ENCODE results near the gene GZF1.

Gene GZF1

GRCh38 chr20:23361476-23362391 is at the start of gene GZF1:
TSS of gene GZF1 (plus strand) at chr20:23362182. CDS start at chr20:23364384, 2,202 bp downstream.
- DNase-seq (ENCODE audit: low read depth in 1 of 2, low spot score in 1 of 2) = peak; percentile 94 to 98
- in situ Hi-C loops (cut with HindIII; ENCODE audit: low pct_unique_long_range_greater_than_20kb, low sequenced_read_pairs) = no loop called here
- no peak for TF ChIP-seq JUND (IDR thresholded peaks at IDR 0.05; ENCODE audit: low read depth)

GRCh38 chr20:23313271-23313670 is 48.7 kb upstream of the GZF1 start:
- in situ Hi-C loops (cut with HindIII; ENCODE audit: low pct_unique_long_range_greater_than_20kb, low sequenced_read_pairs) = no loop called here
- DNase-seq (ENCODE audit: low read depth in 1 of 2, low spot score in 1 of 2) = no peak
- TF ChIP-seq JUND (IDR thresholded peaks at IDR 0.05; ENCODE audit: low read depth) = no peak

GRCh38 chr20:23314699-23315098 is 47.3 kb upstream of the GZF1 start:
- in situ Hi-C loops (cut with HindIII; ENCODE audit: low pct_unique_long_range_greater_than_20kb, low sequenced_read_pairs) = no loop called here

GRCh38 chr20:23315099-23315498 is 46.9 kb upstream of the GZF1 start:
- DNase-seq (ENCODE audit: low read depth in 1 of 2, low spot score in 1 of 2) = no peak
- in situ Hi-C loops (cut with HindIII; ENCODE audit: low pct_unique_long_range_greater_than_20kb, low sequenced_read_pairs) = no loop called here
- no peak for TF ChIP-seq JUND (IDR thresholded peaks at IDR 0.05; ENCODE audit: low read depth)

More at GRCh38 chr20:23314699-23315098, 47.3 kb upstream of the GZF1 start:
- TF ChIP-seq JUND (IDR thresholded peaks at IDR 0.05; ENCODE audit: low read depth) = no peak
- DNase-seq (ENCODE audit: low read depth in 1 of 2, low spot score in 1 of 2) = no peak

GRCh38 chr20:23316626-23317025 is 45.4 kb upstream of the GZF1 start:
- in situ Hi-C loops (cut with HindIII; ENCODE audit: low pct_unique_long_range_greater_than_20kb, low sequenced_read_pairs) = no loop called here
- no peak for DNase-seq (ENCODE audit: low read depth in 1 of 2, low spot score in 1 of 2)
- TF ChIP-seq JUND (IDR thresholded peaks at IDR 0.05; ENCODE audit: low read depth) = no peak

GRCh38 chr20:23317081-23317480 is 44.9 kb upstream of the GZF1 start:
- in situ Hi-C loops (cut with HindIII; ENCODE audit: low pct_unique_long_range_greater_than_20kb, low sequenced_read_pairs) = no loop called here
- DNase-seq (ENCODE audit: low read depth in 1 of 2, low spot score in 1 of 2) = no peak
- TF ChIP-seq JUND (IDR thresholded peaks at IDR 0.05; ENCODE audit: low read depth) = no peak

- no peak for DNase-seq (ENCODE audit: low read depth in 1 of 2, low spot score in 1 of 2)
- TF ChIP-seq JUND (IDR thresholded peaks at IDR 0.05; ENCODE audit: low read depth) = no peak
- in situ Hi-C loops (cut with HindIII; ENCODE audit: low pct_unique_long_range_greater_than_20kb, low sequenced_read_pairs) = no loop called here
Observed at GRCh38 chr20:23318347-23318746, 43.6 kb upstream of the GZF1 start.

GRCh38 chr20:23320317-23320716 is 41.7 kb upstream of the GZF1 start:
- TF ChIP-seq JUND (IDR thresholded peaks at IDR 0.05; ENCODE audit: low read depth) = no peak
- in situ Hi-C loops (cut with HindIII; ENCODE audit: low pct_unique_long_range_greater_than_20kb, low sequenced_read_pairs) = no loop called here
- DNase-seq (ENCODE audit: low read depth in 1 of 2, low spot score in 1 of 2) = peak in 1 of 2 experiments; percentile 22

- no peak for DNase-seq (ENCODE audit: low read depth in 1 of 2, low spot score in 1 of 2)
- no peak for TF ChIP-seq JUND (IDR thresholded peaks at IDR 0.05; ENCODE audit: low read depth)
- in situ Hi-C loops (cut with HindIII; ENCODE audit: low pct_unique_long_range_greater_than_20kb, low sequenced_read_pairs) = no loop called here
Observed at GRCh38 chr20:23325107-23325506, 36.9 kb upstream of the GZF1 start.

GRCh38 chr20:23326774-23327173 is 35.2 kb upstream of the GZF1 start:
- no peak for TF ChIP-seq JUND (IDR thresholded peaks at IDR 0.05; ENCODE audit: low read depth)

GRCh38 chr20:23327617-23328333 is 34.2 kb upstream of the GZF1 start:
- in situ Hi-C loops (cut with HindIII; ENCODE audit: low pct_unique_long_range_greater_than_20kb, low sequenced_read_pairs) = no loop called here
- no peak for TF ChIP-seq JUND (IDR thresholded peaks at IDR 0.05; ENCODE audit: low read depth)
- DNase-seq (ENCODE audit: low read depth in 1 of 2, low spot score in 1 of 2) = no peak

More at GRCh38 chr20:23326774-23327173, 35.2 kb upstream of the GZF1 start:
- DNase-seq (ENCODE audit: low read depth in 1 of 2, low spot score in 1 of 2) = no peak
- in situ Hi-C loops (cut with HindIII; ENCODE audit: low pct_unique_long_range_greater_than_20kb, low sequenced_read_pairs) = no loop called here

- DNase-seq (ENCODE audit: low read depth in 1 of 2, low spot score in 1 of 2) = no peak
- TF ChIP-seq JUND (IDR thresholded peaks at IDR 0.05; ENCODE audit: low read depth) = no peak
- in situ Hi-C loops (cut with HindIII; ENCODE audit: low pct_unique_long_range_greater_than_20kb, low sequenced_read_pairs) = no loop called here
Observed at GRCh38 chr20:23331450-23332350, 30.3 kb upstream of the GZF1 start.
